Activated CD8-positive, alpha-beta memory T cell treated with anti-CD3 and anti-CD28 coated beads, Interleukin-2, amount 10 ng/mL, durations not matched to agents 7 days and 5 days (primary cell): ENCODE results near the gene PTPN14. TPM values are rescaled to one million over a fixed set of nuclear protein-coding genes. Genes with fewer than 3 reads are reported as not detected.

ENCODE experiments used
- ATAC-seq: fragments of 150-1000 bp; cut with Tn5 transposase; one replicate; pipeline ENCODE4 v1.10.0; 2021; ENCODE audit warnings: moderate library complexity
- CTCF ChIA-PET: fragments of 350-600 bp; sonication (Branson Sonifier 250); formaldehyde crosslinking; loops from one replicate; lab custom pipeline; 2021; ENCODE audit warnings: antibody characterized with exemption; lab: Charles Lee
- DNase-seq: peaks from one replicate; pipeline ENCODE4 v3.0.0-alpha.2; 2020
- H3K27ac Mint-ChIP-seq: one replicate; pipeline ENCODE4 v1.8.0; 2021; ENCODE audit warnings: mild to moderate bottlenecking, mixed read lengths
- H3K27me3 Mint-ChIP-seq: one replicate; pipeline ENCODE4 v1.8.0; 2021; ENCODE audit warnings: mixed read lengths
- H3K36me3 Mint-ChIP-seq: one replicate; pipeline ENCODE4 v1.8.0; 2021; ENCODE audit warnings: mild to moderate bottlenecking, mixed read lengths
- H3K4me1 Mint-ChIP-seq: one replicate; pipeline ENCODE4 v1.8.0; 2021; ENCODE audit warnings: mixed read lengths
- H3K4me3 Mint-ChIP-seq: one replicate; pipeline ENCODE4 v1.8.0; 2021; ENCODE audit warnings: mild to moderate bottlenecking, moderate library complexity, mixed read lengths
- H3K9me3 Mint-ChIP-seq: one replicate; pipeline ENCODE4 v1.8.0; 2022; ENCODE audit warnings: low read depth, mixed read lengths
- total RNA-seq, 2 experiments: library from RNA; stranded (reverse); gene quantifications; one replicate each; pipeline ENCODE4 v1.2.3, GENCODE V29; 2021

The PTPN14 gene
- total RNA-seq, 2 experiments from 2014 or later: 0.32 to 1.1 TPM

DNA sequence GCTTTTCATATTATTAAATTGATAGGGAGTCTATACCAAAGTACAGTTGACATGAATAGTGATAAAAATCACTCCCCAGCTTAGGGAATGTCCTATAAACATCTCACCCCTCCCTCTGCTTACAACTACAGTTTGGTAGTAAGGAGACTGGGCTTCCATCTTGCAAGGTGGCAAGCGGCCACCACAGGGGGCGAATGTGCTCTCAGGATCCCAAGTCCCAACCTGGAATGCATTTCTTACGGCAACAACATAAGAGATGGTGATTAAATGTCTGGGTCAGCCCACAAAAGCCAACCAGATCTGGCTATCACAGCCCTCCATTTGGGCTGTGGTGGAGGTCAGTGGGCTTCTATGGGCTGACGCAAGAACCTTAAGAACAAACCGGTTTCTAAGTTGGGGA lies 202.4 kb downstream of the PTPN14 start:
- Mint-ChIP-seq H3K4me1 (no peaks in the 10 kb centered on the region), H3K36me3 (peaks cover 14% of the 10 kb centered on the region)
- DNase-seq: no peak

DNA sequence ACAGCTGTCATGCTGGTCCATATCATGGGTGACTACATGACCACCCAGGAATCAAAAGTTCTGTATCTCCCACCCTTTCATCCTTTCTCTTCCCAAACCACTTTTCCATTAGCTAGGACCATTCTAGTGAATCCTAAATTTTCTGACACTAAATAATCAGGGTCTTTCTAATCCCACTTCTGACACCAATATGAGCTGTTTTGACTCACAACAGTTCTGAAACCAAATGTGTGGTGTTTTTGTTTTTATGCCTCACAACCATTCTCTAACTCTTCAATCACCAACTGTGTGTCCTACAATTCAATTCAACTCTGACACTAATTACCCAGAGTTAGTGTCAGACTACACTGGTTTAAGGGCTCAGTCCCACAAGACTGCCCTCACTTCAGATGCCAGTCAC lies 206.5 kb downstream of the PTPN14 start:
- Mint-ChIP-seq H3K4me1 (no peaks in the 10 kb centered on the region), H3K4me3 (no peak overlapping the region), H3K27ac (no peak overlapping the region), H3K9me3 (peaks cover 10% of the 10 kb centered on the region), H3K36me3 (peaks cover 18% of the 10 kb centered on the region), H3K27me3 (no peaks in the 10 kb centered on the region)
- DNase-seq: no peak
- no peak for ATAC-seq
- CTCF ChIA-PET: interaction anchor here (1.9 to 2.4 kb wide), 2 partner anchors 9 to 12 kb away, joined by 4 to 17 read pairs; no protein-coding TSS in a partner anchor

More for the DNA sequence above, 202.4 kb downstream of the PTPN14 start:
- CTCF ChIA-PET: interaction anchor here (2.0 kb wide), 1 partner anchor 18 kb away, joined by 6 read pairs; no protein-coding TSS in a partner anchor
- Mint-ChIP-seq H3K27me3 (peaks cover 3% of the 10 kb centered on the region), H3K27ac (no peak overlapping the region), H3K4me3 (no peak overlapping the region), H3K9me3 (peaks cover 10% of the 10 kb centered on the region)
- ATAC-seq: no peak

DNA sequence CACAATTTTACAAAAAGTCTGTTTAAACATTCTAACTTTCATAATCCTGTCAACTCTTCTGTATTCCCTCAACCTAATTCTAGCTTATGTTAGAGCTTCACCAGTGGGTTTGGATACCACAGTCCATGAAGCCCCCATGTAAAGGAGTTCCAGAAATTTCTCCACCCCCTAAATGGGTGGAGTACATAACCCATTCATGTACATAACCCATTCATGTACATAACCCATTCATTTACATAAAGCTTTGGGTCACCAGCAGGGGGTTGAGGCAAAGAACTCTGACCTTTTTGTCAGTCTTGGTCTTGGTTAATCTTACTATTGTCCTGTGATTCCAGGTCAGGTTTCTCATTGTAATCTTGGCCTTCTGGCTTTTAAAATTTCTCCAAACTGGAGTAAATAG lies 208.9 kb downstream of the PTPN14 start:
- H3K27ac Mint-ChIP-seq: no peak overlapping the region
- H3K9me3 Mint-ChIP-seq: peaks cover 10% of the 10 kb centered on the region
- no peaks in the 10 kb centered on the region for H3K27me3 Mint-ChIP-seq
- ATAC-seq (no peak), DNase-seq (no peak)
- CTCF ChIA-PET: no interaction called here
- H3K4me3 Mint-ChIP-seq: no peak overlapping the region
- H3K36me3 Mint-ChIP-seq: peaks cover 18% of the 10 kb centered on the region
- H3K4me1 Mint-ChIP-seq: no peaks in the 10 kb centered on the region

DNA sequence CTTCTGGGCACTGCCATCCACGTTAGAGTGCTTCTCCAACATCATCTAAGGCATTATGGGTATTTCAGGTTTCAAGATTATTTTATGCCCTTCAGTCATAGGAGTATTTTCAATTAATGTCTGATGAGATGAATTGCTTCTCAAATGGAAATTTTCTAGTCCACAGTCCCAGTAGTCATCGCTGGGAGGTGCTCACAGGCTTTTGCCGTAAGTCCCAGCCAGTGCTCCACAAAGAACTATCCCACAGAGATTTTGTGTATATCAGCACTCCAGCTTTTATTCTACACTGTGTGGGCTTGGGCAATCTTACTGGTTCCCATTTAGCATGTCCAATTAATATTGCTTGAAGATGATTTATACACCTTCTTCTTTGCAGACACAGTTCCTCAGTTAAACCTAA lies 209.5 kb downstream of the PTPN14 start:
- Mint-ChIP-seq H3K27me3 (no peaks in the 10 kb centered on the region), H3K4me1 (no peaks in the 10 kb centered on the region), H3K27ac (no peak overlapping the region), H3K9me3 (peaks cover 10% of the 10 kb centered on the region), H3K36me3 (peaks cover 16% of the 10 kb centered on the region), H3K4me3 (no peak overlapping the region)
- CTCF ChIA-PET: no interaction called here
- no peak for ATAC-seq
- DNase-seq: no peak

DNA sequence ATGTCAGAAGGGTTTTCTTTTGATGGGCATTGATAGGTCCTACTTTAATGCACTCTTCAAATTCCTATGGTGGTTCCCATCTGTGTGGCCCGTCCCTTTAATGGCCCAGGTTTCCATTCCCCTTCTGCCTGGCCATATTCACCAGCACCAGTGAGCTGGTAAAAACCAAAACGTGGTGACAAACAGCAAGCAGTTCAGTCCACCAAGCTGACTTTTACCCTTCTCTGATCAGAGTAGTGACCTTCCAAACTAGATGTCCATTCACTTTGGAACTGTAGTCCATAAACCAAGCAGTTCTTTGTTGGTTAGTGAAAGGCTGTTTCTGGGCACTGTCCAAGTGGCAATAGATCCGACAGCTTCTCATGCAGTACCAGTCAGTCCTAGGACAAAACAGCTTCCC lies 209.9 kb downstream of the PTPN14 start:
- Mint-ChIP-seq H3K36me3 (peaks cover 16% of the 10 kb centered on the region), H3K27me3 (no peaks in the 10 kb centered on the region), H3K9me3 (peaks cover 10% of the 10 kb centered on the region), H3K4me3 (no peak overlapping the region), H3K27ac (no peak overlapping the region), H3K4me1 (peaks cover 4% of the 10 kb centered on the region)
- CTCF ChIA-PET: interaction anchor here (1.0 kb wide), 1 partner anchor 10 kb away, joined by 3 read pairs; no protein-coding TSS in a partner anchor
- ATAC-seq (no peak), DNase-seq (no peak)

DNA sequence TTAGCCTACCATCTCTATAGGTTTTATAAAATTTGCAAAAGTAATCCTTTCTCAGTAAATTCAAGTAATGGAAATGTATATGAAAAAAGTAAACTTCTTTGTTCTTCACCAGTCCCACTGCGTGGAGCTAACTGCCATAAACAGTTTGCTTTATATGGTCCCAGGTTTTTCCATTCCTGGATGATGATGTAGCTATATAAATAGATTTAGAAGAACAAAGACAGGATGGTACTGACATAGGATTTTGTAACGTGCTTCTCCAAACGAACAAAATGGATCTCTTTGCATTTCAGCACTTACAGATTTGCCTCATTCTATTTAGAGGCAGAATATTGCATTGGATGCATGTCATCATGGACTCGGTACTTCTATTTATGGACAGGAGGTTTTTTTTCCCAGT lies 213.2 kb downstream of the PTPN14 start:
- Mint-ChIP-seq H3K27me3 (no peaks in the 10 kb centered on the region), H3K36me3 (peaks cover 1% of the 10 kb centered on the region), H3K4me3 (no peak overlapping the region), H3K9me3 (no peaks in the 10 kb centered on the region), H3K4me1 (peaks cover 5% of the 10 kb centered on the region), H3K27ac (no peak overlapping the region)
- CTCF ChIA-PET: interaction anchor here (0.9 to 2.0 kb wide), 2 partner anchors 9 to 290 kb away, joined by 3 to 6 read pairs; no protein-coding TSS in a partner anchor
- no peak for ATAC-seq
- DNase-seq: no peak

DNA sequence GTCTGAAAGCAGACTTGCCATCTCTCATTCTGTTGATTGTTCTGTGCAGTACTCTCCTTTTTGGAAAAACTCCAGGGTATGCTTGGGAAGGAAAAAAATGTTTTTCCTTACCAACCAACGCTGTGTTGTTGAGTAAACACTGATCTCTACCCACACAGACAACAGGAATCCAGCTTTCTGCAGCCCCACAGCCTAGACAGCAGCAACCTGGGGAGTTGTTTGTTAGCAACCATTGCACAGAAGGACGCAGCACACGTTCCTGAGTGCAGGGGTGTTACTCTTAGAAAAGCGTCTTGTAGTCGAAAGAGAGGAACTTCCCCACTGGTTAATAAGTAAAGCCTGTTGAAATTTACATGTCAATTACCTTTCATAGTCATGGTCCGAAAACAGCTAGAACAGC lies 213.9 kb downstream of the PTPN14 start:
- H3K4me1 Mint-ChIP-seq: peaks cover 5% of the 10 kb centered on the region
- DNase-seq (no peak), ATAC-seq (no peak)
- H3K36me3 Mint-ChIP-seq: no peaks in the 10 kb centered on the region
- CTCF ChIA-PET: interaction anchor here (2.0 to 15.1 kb wide), 2 partner anchors 9 to 78 kb away, joined by 6 to 373 read pairs; no protein-coding TSS in a partner anchor
- no peak overlapping the region for H3K4me3 Mint-ChIP-seq
- no peaks in the 10 kb centered on the region for H3K9me3 Mint-ChIP-seq
- no peak overlapping the region for H3K27ac Mint-ChIP-seq
- H3K27me3 Mint-ChIP-seq: no peaks in the 10 kb centered on the region

DNA sequence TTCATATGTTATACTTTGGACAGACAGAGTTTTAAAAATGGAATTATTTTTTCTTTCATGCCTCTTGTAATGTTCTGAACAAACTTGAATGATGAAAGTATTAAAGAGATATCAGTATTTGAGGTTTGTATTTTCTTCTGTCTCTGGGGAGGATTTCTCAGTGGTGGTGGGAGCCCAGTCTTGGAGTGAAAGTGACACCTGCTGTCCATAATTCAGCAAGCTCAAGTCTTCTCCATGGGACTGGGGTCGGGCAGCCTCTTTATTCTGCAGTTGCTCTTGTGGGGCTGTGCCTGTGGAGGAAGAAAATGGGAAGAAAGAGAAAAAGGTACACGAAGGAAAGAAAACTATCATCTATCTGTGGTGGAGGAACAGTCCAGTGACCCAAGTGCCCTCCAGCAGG lies 214.4 kb downstream of the PTPN14 start:
- H3K4me3 Mint-ChIP-seq: no peak overlapping the region
- no peak for DNase-seq
- no peak for ATAC-seq
- peaks cover 5% of the 10 kb centered on the region for H3K4me1 Mint-ChIP-seq
- CTCF ChIA-PET: interaction anchor here (2.0 to 15.1 kb wide), 2 partner anchors 8 to 78 kb away, joined by 6 to 373 read pairs; no protein-coding TSS in a partner anchor
- H3K27me3 Mint-ChIP-seq: no peaks in the 10 kb centered on the region
- no peaks in the 10 kb centered on the region for H3K9me3 Mint-ChIP-seq
- no peak overlapping the region for H3K27ac Mint-ChIP-seq
- H3K36me3 Mint-ChIP-seq: no peaks in the 10 kb centered on the region

DNA sequence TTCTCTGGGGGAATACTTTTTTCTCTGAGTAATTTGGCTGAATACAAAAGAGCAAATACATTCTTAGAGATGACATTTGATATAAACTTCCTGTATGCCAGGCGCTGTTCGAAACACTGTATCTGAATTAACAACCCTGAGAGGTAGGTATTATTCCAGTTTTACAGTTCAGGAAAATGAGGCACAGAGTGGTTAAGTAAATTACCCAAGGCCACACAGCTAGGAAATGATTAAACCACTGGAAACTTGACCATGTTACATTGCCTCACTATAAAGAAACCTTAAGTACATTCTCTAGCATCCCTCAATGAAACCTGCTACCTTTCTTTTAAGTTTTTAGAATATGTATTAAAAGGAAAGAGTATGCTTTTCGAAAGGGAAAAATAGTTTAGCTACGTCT lies 215.8 kb downstream of the PTPN14 start:
- DNase-seq: no peak

DNA sequence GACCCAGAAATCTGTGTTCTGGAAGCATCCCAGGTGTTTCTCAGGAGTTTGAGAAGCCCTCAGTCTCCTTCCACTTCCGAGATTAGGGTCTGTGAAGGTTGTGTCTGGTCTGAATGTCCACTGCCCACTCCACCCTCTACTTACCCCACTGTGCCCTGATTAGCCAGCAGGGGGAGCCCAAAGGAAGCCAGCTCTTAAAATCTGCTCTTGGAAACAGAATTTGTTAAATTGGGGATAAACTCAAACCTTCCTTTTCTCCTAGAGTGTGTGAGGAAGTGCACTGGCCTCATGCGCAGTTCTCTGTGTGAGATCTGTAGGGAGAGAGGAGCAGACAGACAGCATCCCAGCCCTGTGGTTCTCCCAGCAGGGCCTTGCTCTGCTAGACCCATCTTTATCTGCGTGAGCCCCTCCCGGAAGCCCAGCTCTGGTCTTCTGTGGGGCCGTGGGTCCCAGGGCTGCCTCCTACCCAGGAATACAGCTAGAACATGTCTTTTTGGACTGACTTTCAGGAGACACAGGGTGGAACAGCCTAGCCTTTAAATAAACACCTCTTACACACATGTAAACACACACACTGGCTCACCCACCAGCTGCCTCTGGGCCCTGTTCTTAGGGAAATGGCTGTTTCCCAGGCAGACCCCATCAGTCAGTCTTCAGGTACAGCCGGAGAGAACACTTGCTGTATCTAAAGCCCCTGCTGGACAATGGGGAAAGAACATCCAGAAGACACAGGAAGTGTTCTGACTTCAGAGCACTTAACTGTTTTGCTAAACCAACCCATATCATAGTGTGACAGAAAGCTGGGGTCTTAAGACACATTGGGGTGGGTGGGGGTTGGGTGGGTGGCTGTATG lies 218.2 kb downstream of the PTPN14 start:
- peaks cover 5% of the 10 kb centered on the region for H3K4me1 Mint-ChIP-seq
- CTCF ChIA-PET: interaction anchor here (0.7 to 15.1 kb wide), 51 partner anchors 9 to 1210 kb away, joined by 3 to 373 read pairs (median 5); partner anchors contain the start of genes CENPF and SMYD2
- DNase-seq (peak; percentile 61), ATAC-seq (peak; percentile 48)
- no peak overlapping the region for H3K27ac Mint-ChIP-seq
- no peaks in the 10 kb centered on the region for H3K9me3 Mint-ChIP-seq
- no peak overlapping the region for H3K4me3 Mint-ChIP-seq
- H3K36me3 Mint-ChIP-seq: no peaks in the 10 kb centered on the region
- H3K27me3 Mint-ChIP-seq: no peaks in the 10 kb centered on the region

More for the DNA sequence above, 215.8 kb downstream of the PTPN14 start:
- Mint-ChIP-seq H3K27me3 (no peaks in the 10 kb centered on the region), H3K4me3 (no peak overlapping the region), H3K9me3 (no peaks in the 10 kb centered on the region), H3K36me3 (no peaks in the 10 kb centered on the region), H3K4me1 (peaks cover 5% of the 10 kb centered on the region), H3K27ac (no peak overlapping the region)
- no peak for ATAC-seq
- CTCF ChIA-PET: interaction anchor here (1.0 to 15.1 kb wide), 3 partner anchors 10 to 249 kb away, joined by 3 to 373 read pairs (median 4); no protein-coding TSS in a partner anchor

DNA sequence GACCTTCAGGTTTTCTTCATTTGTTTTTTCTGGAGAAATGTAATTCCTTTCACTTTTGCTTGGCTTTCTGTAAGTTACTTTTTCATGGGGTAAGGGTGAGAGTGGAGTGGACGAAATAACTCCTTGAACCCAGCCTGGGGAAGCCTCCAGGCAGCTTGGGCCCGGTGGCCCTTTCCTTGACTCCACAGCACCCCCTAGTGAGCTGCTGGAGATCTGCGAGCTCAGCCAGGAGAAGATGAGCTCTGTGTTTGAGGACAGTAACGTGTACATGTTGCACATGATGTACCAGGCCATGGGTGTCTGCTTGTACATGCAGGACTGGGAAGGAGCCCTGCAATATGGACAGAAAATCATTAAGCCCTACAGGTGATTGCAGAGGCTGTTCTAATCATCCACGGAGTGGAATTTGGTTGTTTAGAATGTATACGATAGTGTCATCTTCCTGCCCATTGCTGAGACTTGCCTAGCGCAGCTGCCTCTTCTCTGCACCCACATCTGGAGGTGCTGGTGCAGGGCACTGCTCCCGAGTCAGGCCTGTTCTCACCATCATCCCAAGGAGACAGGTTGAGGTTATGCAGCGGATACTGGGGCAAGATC lies 219.5 kb downstream of the PTPN14 start:
- Mint-ChIP-seq H3K4me1 (peaks cover 14% of the 10 kb centered on the region), H3K9me3 (no peaks in the 10 kb centered on the region), H3K27ac (no peak overlapping the region), H3K27me3 (no peaks in the 10 kb centered on the region), H3K36me3 (no peaks in the 10 kb centered on the region), H3K4me3 (no peak overlapping the region)
- peak; percentile 68 for DNase-seq
- ATAC-seq: no peak
- CTCF ChIA-PET: interaction anchor here (0.6 to 15.1 kb wide), 62 partner anchors 8 to 1209 kb away, joined by 3 to 373 read pairs (median 5); partner anchors contain the start of genes CENPF and SMYD2

DNA sequence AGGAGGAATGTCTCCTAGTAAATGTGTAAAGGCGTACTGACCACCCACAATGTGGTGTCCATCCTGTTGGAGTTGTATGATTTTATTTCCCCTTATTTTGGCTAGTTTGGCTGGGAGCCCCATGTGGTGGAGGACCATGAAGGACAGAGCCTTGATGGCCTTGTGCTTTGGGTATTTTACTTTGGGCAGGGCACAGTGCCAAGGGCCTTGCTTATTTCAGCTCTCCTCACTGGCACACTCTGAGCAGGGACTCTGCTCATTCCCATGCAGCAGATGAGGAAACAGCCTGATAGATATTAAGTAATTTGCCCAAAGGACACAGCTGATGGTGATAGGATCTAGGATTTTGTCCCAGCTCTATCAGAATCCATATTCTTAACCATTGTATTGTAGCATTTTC lies 220.2 kb downstream of the PTPN14 start:
- Mint-ChIP-seq H3K36me3 (no peaks in the 10 kb centered on the region), H3K9me3 (no peaks in the 10 kb centered on the region), H3K27ac (no peak overlapping the region), H3K27me3 (no peaks in the 10 kb centered on the region), H3K4me1 (peaks cover 9% of the 10 kb centered on the region), H3K4me3 (no peak overlapping the region)
- DNase-seq (no peak), ATAC-seq (no peak)
- CTCF ChIA-PET: interaction anchor here (0.6 to 15.1 kb wide), 47 partner anchors 9 to 446 kb away, joined by 3 to 373 read pairs (median 5); partner anchors contain the start of genes CENPF and SMYD2

DNA sequence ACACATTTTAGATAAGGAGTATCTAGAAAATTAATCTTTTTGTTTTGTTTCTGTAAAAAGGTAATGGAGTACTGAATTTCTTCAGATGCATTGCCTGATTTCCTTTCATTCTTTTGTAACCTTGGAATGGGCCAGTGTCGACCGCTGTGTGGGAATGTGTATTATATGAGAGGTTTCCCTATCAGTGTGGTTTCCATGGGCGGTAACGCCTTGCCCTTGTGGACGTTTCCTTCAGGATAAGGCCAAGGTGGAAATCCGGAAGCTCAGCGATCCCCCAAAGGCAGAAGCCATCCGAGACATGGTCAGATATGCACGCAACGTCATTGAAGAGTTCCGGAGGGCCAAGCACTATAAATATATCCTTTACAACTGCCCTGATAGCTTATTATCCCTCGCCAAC lies 220.7 kb downstream of the PTPN14 start:
- CTCF ChIA-PET: interaction anchor here (1.0 to 15.1 kb wide), 19 partner anchors 14 to 308 kb away, joined by 3 to 373 read pairs (median 6); no protein-coding TSS in a partner anchor
- ATAC-seq (no peak), DNase-seq (no peak)
- H3K9me3 Mint-ChIP-seq: no peaks in the 10 kb centered on the region
- no peaks in the 10 kb centered on the region for H3K27me3 Mint-ChIP-seq
- H3K27ac Mint-ChIP-seq: no peak overlapping the region
- peaks cover 9% of the 10 kb centered on the region for H3K4me1 Mint-ChIP-seq
- no peaks in the 10 kb centered on the region for H3K36me3 Mint-ChIP-seq
- no peak overlapping the region for H3K4me3 Mint-ChIP-seq
